ENCODE data around the gene ST6GAL1. TPM values are rescaled to one million over a fixed set of nuclear protein-coding genes. Genes with fewer than 3 reads are reported as not detected.
A peak's percentile ranks its signal among the peaks of the same experiment; 100 is the strongest.

Gene ST6GAL1
- total RNA-seq, 1 experiment from 2014 or later = 74.2 TPM

DNA sequence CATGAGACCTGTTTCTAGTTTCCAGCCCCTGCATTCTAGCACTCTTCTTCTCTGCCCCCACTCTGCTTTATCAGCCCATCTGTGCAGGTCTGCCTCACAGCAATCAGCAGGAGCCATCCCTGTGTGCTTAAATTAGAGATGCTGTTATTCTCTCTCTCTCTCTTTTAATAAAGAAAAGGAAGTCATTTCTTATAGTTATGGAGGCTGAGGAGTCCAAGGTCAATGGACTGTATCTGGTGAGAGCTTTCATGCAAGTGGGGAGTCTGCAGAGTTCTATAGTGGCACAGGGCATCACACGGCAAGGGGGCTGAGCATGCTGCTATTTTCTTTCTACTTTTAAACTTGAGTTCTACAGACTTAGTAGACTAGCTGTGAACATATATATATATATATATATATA, 4.5 kb upstream of the ST6GAL1 start:
- no peak overlapping the region for H3K4me3 ChIP-seq (ENCODE audit: low read depth, low read length, poor library complexity, severe bottlenecking)
- no peaks in the 10 kb centered on the region for H3K36me3 ChIP-seq (ENCODE audit: insufficient read depth, low read length, poor library complexity, severe bottlenecking)
- no peaks in the 10 kb centered on the region for H3K27me3 ChIP-seq (replicated peaks; ENCODE audit: insufficient read depth, low read depth, low read length, poor library complexity)
- ChIA-PET POLR2A (ENCODE audit: low non-redundant PET) (no interaction called here), CTCF (no interaction called here)
- no TSS peak for BruUV-seq (replicated peaks)
- H3K4me1 ChIP-seq (ENCODE audit: insufficient read depth, low read length, poor library complexity, severe bottlenecking) = peaks cover 12% of the 10 kb centered on the region
- intact Hi-C loops (cut with micrococcal nuclease; ENCODE audit: unreplicated experiment) = no loop called here
- TF ChIP-seq CTCF (conservative IDR thresholded peaks at IDR 0.05; ENCODE audit: low read depth, low read length) (no peak), EZH2 (IDR thresholded peaks at IDR 0.05; ENCODE audit: borderline replicate concordance, low read depth, low read length, poor library complexity, severe bottlenecking) (no peak)
- H3K27ac ChIP-seq (ENCODE audit: low read depth, low read length, poor library complexity, severe bottlenecking) = no peak overlapping the region
- no peaks in the 10 kb centered on the region for H3K9me3 ChIP-seq (ENCODE audit: low read depth, low read length, poor library complexity, severe bottlenecking)
- no peak for DNase-seq (ENCODE audit: low spot score)

- ChIA-PET POLR2A (ENCODE audit: low non-redundant PET) (no interaction called here), CTCF (interaction anchor here (0.5 to 0.6 kb wide), 2 partner anchors 12 to 365 kb away, joined by 4 read pairs; no protein-coding TSS in a partner anchor)
These were observed 1.1 kb upstream of the ST6GAL1 start for GRCh38 chr3:186929186-186929585.

GRCh38 chr3:186929685-186930084, 641 bp upstream of the ST6GAL1 start:
- no peak for DNase-seq (ENCODE audit: low spot score)
- intact Hi-C loops (cut with micrococcal nuclease; ENCODE audit: unreplicated experiment) = loop anchor here (2.0 kb wide), 1 partner anchor 35 kb away; no protein-coding TSS in a partner anchor

More at GRCh38 chr3:186929186-186929585, 1.1 kb upstream of the ST6GAL1 start:
- intact Hi-C loops (cut with micrococcal nuclease; ENCODE audit: unreplicated experiment) = no loop called here
- TF ChIP-seq EZH2 (IDR thresholded peaks at IDR 0.05; ENCODE audit: borderline replicate concordance, low read depth, low read length, poor library complexity, severe bottlenecking) (no peak), CTCF (conservative IDR thresholded peaks at IDR 0.05; ENCODE audit: low read depth, low read length) (no peak)
- peaks cover 7% of the 10 kb centered on the region for H3K4me1 ChIP-seq (ENCODE audit: insufficient read depth, low read length, poor library complexity, severe bottlenecking)
- DNase-seq (ENCODE audit: low spot score) = no peak
- H3K36me3 ChIP-seq (ENCODE audit: insufficient read depth, low read length, poor library complexity, severe bottlenecking) = peaks cover 12% of the 10 kb centered on the region
- H3K9me3 ChIP-seq (ENCODE audit: low read depth, low read length, poor library complexity, severe bottlenecking) = no peaks in the 10 kb centered on the region
- no peaks in the 10 kb centered on the region for H3K27me3 ChIP-seq (replicated peaks; ENCODE audit: insufficient read depth, low read depth, low read length, poor library complexity)
- H3K4me3 ChIP-seq (ENCODE audit: low read depth, low read length, poor library complexity, severe bottlenecking) = no peak overlapping the region
- no TSS peak for BruUV-seq (replicated peaks)
- no peak overlapping the region for H3K27ac ChIP-seq (ENCODE audit: low read depth, low read length, poor library complexity, severe bottlenecking)

More at GRCh38 chr3:186929685-186930084, 641 bp upstream of the ST6GAL1 start:
- Histone ChIP-seq H3K27ac (ENCODE audit: low read depth, low read length, poor library complexity, severe bottlenecking) (peak overlapping the region; percentile 90), H3K36me3 (ENCODE audit: insufficient read depth, low read length, poor library complexity, severe bottlenecking) (peaks cover 17% of the 10 kb centered on the region), H3K27me3 (replicated peaks; ENCODE audit: insufficient read depth, low read depth, low read length, poor library complexity) (no peaks in the 10 kb centered on the region), H3K4me3 (ENCODE audit: low read depth, low read length, poor library complexity, severe bottlenecking) (peak overlapping the region; percentile 95), H3K9me3 (ENCODE audit: low read depth, low read length, poor library complexity, severe bottlenecking) (no peaks in the 10 kb centered on the region), H3K4me1 (ENCODE audit: insufficient read depth, low read length, poor library complexity, severe bottlenecking) (peaks cover 7% of the 10 kb centered on the region)
- BruUV-seq (replicated peaks) = no TSS peak
- ChIA-PET CTCF (no interaction called here), POLR2A (ENCODE audit: low non-redundant PET) (no interaction called here)
- no peak for TF ChIP-seq CTCF (conservative IDR thresholded peaks at IDR 0.05; ENCODE audit: low read depth, low read length)
- TF ChIP-seq EZH2 (IDR thresholded peaks at IDR 0.05; ENCODE audit: borderline replicate concordance, low read depth, low read length, poor library complexity, severe bottlenecking) = no peak

All from A673 (cell line).